IMR-90 (cell line): Measurements from ENCODE around the gene NXN. TPM values are rescaled to one million over a fixed set of nuclear protein-coding genes. Genes with fewer than 3 reads are reported as not detected.

Experiments
- ATAC-seq: fragments of 200-7000 bp; cut with Tn5 transposase; 2 replicates; pipeline ENCODE4 v1.9.1; 2020; ENCODE audit warnings: low read depth, mild to moderate bottlenecking, moderate library complexity
- BruUV-seq: library from RNA; stranded (reverse); fragments of 400-500 nt; replicated peaks from 2 replicates; lab custom pipeline; 2021; lab: Mats Ljungman, UMichigan
- CTCF ChIA-PET: fragments of 300-600 bp; formaldehyde crosslinking; extraction: SDS; loops from one replicate; lab custom pipeline; 2021; ENCODE audit warnings: antibody characterized with exemption; lab: Yijun Ruan, JAX
- POLR2A ChIA-PET: fragments of 300-600 bp; sonication (Branson Sonifier 250); formaldehyde crosslinking; loops from one replicate; lab custom pipeline; 2022; ENCODE audit warnings: antibody characterized with exemption; ENCODE audit not compliant: unreplicated experiment; lab: Charles Lee
- DNase-seq: peaks from one replicate; pipeline ENCODE4 v3.0.0; 2013
- H2AFZ ChIP-seq: replicated peaks from 2 replicates; pipeline ENCODE3; 2013; ENCODE audit warnings: low read length, mild to moderate bottlenecking; ENCODE audit not compliant: poor library complexity
- H2AK5ac ChIP-seq: 2 replicates; pipeline ENCODE4 v1.6.1; 2013; ENCODE audit warnings: low read depth, low read length, inconsistent platforms
- H2AK9ac ChIP-seq: replicated peaks from 2 replicates; pipeline ENCODE3; 2013; ENCODE audit warnings: mild to moderate bottlenecking, low read depth, low read length, moderate library complexity; ENCODE audit not compliant: poor library complexity
- H2BK120ac ChIP-seq: 2 replicates; pipeline ENCODE4 v1.6.1; 2013; ENCODE audit warnings: low read depth, low read length, inconsistent platforms
- H2BK15ac ChIP-seq: 3 replicates; pipeline ENCODE4 v1.6.1; 2013; ENCODE audit warnings: low read depth, low read length, inconsistent platforms
- H2BK20ac ChIP-seq: 2 replicates; pipeline ENCODE4 v1.6.1; 2013; ENCODE audit warnings: low read depth, mild to moderate bottlenecking, inconsistent platforms, low read length, moderate library complexity
- H2BK5ac ChIP-seq: 2 replicates; pipeline ENCODE4 v1.6.1; 2013; ENCODE audit warnings: mild to moderate bottlenecking, low read depth, low read length, inconsistent platforms; ENCODE audit not compliant: poor library complexity, severe bottlenecking
- H3K14ac ChIP-seq: replicated peaks from 2 replicates; pipeline ENCODE4 v1.6.1; 2013; ENCODE audit warnings: low read depth, low read length, inconsistent platforms
- H3K18ac ChIP-seq: 2 replicates; pipeline ENCODE4 v1.6.1; 2013; ENCODE audit warnings: low read depth, low read length, control low read depth
- H3K23ac ChIP-seq: 2 replicates; pipeline ENCODE4 v1.6.1; 2013; ENCODE audit warnings: low read depth, low read length, inconsistent platforms
- H3K27ac ChIP-seq: 2 replicates; pipeline ENCODE4 v1.5.1; 2013; ENCODE audit warnings: mild to moderate bottlenecking, control low read depth, low read length; ENCODE audit not compliant: insufficient read depth
- H3K27me3 ChIP-seq: 2 replicates; pipeline ENCODE4 v1.6.1; 2013; ENCODE audit warnings: low read length; ENCODE audit not compliant: control insufficient read depth, insufficient read depth
- H3K36me3 ChIP-seq: 2 replicates; pipeline ENCODE4 v1.6.1; 2013; ENCODE audit warnings: low read length, mixed read lengths; ENCODE audit not compliant: control insufficient read depth, insufficient read depth
- H3K4ac ChIP-seq: 2 replicates; pipeline ENCODE4 v1.6.1; 2013; ENCODE audit warnings: low read depth, low read length, inconsistent platforms
- H3K4me1 ChIP-seq: 2 replicates; pipeline ENCODE4 v1.6.1; 2013; ENCODE audit warnings: low read length, mixed read lengths; ENCODE audit not compliant: control insufficient read depth, insufficient read depth
- H3K4me2 ChIP-seq: 2 replicates; pipeline ENCODE4 v1.6.1; 2013; ENCODE audit warnings: low read depth, mild to moderate bottlenecking, control low read depth, low read length, moderate library complexity
- H3K4me3 ChIP-seq: 2 replicates; pipeline ENCODE4 v1.5.1; 2013; ENCODE audit warnings: low read depth, mild to moderate bottlenecking, control low read depth, low read length, moderate library complexity; ENCODE audit not compliant: insufficient read depth
- H3K56ac ChIP-seq: 2 replicates; pipeline ENCODE4 v1.6.1; 2013; ENCODE audit warnings: low read length, inconsistent platforms; ENCODE audit not compliant: insufficient read depth; ENCODE audit errors: extremely low read depth
- H3K79me1 ChIP-seq, 2 experiments: 2 replicates each; pipeline ENCODE4 v1.6.1; 2013; ENCODE audit warnings: low read length in 2 of 2, inconsistent platforms in 1 of 2, low read depth in 1 of 2
- H3K9ac ChIP-seq: 2 replicates; pipeline ENCODE4 v1.6.1; 2013; ENCODE audit warnings: low read depth, low read length, control low read depth
- H3K9me1 ChIP-seq: 2 replicates; pipeline ENCODE4 v1.6.1; 2013; ENCODE audit warnings: low read length, inconsistent platforms; ENCODE audit not compliant: insufficient read depth
- H3K9me3 ChIP-seq: 2 replicates; pipeline ENCODE4 v1.6.1; 2013; ENCODE audit warnings: low read length; ENCODE audit not compliant: control insufficient read depth, insufficient read depth
- H4K20me1 ChIP-seq: 2 replicates; pipeline ENCODE4 v1.6.1; 2013; ENCODE audit warnings: low read length, inconsistent platforms; ENCODE audit not compliant: insufficient read depth
- H4K5ac ChIP-seq: 2 replicates; pipeline ENCODE4 v1.6.1; 2013; ENCODE audit warnings: mild to moderate bottlenecking, low read depth, low read length, control low read depth
- H4K8ac ChIP-seq, 2 experiments: 2 replicates each; pipeline ENCODE4 v1.6.1; 2013; ENCODE audit warnings: low read depth in 2 of 2, low read length in 2 of 2, control low read depth in 1 of 2, inconsistent platforms in 1 of 2
- H4K91ac ChIP-seq: 2 replicates; pipeline ENCODE4 v1.6.1; 2013; ENCODE audit warnings: low read depth, low read length, inconsistent platforms; ENCODE audit not compliant: insufficient read depth
- BHLHE40 ChIP-seq: fragments of 150-350 bp; IDR thresholded peaks from 2 replicates; pipeline ENCODE4 v1.6.1; 2016; ENCODE audit warnings: mild to moderate bottlenecking, low read depth, low read length
- MAZ ChIP-seq: IDR thresholded peaks from 2 replicates; pipeline ENCODE4 v1.6.1; 2012; ENCODE audit warnings: low read depth, mild to moderate bottlenecking, low read length, improper control_type of control experiment, moderate library complexity, borderline replicate concordance
- NFE2L2 ChIP-seq: fragments of 150-350 bp; IDR thresholded peaks from 2 replicates; pipeline ENCODE4 v1.6.1; 2016; ENCODE audit warnings: low read depth, mild to moderate bottlenecking, low read length
- SMC3 ChIP-seq: fragments of 150-350 bp; IDR thresholded peaks from 2 replicates; pipeline ENCODE4 v1.6.1; 2016; ENCODE audit warnings: low read depth, mild to moderate bottlenecking, antibody characterized with exemption, low read length, moderate library complexity
- WGBS, 2 experiments: methylation state at CpG; one replicate each; pipeline versions ENCODE4 v1.1.5 to v1.1.7; 2013; ENCODE audit warnings: missing lambda C conversion rate in 2 of 2; ENCODE audit not compliant: insufficient read length in 1 of 2; ENCODE audit errors: extremely low coverage in 2 of 2; 5-methylcytosine and 5-hydroxymethylcytosine counted together
- dilution Hi-C: fragments of 300-500 bp; cut with HindIII; formaldehyde crosslinking; loops from one replicate; pipeline ENCODE4 v1.14.3; 2018; ENCODE audit warnings: low sequenced_read_pairs; ENCODE audit not compliant: unreplicated experiment
- in situ Hi-C: fragments of 300-500 bp; cut with MboI; formaldehyde crosslinking; loops from 3 replicates; pipeline ENCODE4 v1.14.3; 2019; ENCODE audit warnings: low sequenced_read_pairs, inconsistent platforms, mixed read lengths
- intact Hi-C: fragments of 100-400 bp; cut with micrococcal nuclease; formaldehyde crosslinking; loops from 2 replicates; pipeline ENCODE4 v1.10.0; 2022
- polyA plus RNA-seq, 3 experiments: library from polyadenylated mRNA; depleted of rRNA; stranded (reverse); fragments of >200 nt; gene quantifications; 2 replicates each; pipeline ENCODE4 v1.2.3, GENCODE V29; 2012; ENCODE audit warnings: low replicate concordance in 1 of 3
- total RNA-seq: library from RNA; depleted of rRNA; stranded (reverse); fragments of >200 nt; gene quantifications from 2 replicates; pipeline ENCODE4 v1.2.3, GENCODE V29; 2012

Gene NXN
- total and polyA plus RNA-seq, 2 of the 4 experiments (the other 2 are of a cell fraction): 52.5 to 116 TPM

DNA sequence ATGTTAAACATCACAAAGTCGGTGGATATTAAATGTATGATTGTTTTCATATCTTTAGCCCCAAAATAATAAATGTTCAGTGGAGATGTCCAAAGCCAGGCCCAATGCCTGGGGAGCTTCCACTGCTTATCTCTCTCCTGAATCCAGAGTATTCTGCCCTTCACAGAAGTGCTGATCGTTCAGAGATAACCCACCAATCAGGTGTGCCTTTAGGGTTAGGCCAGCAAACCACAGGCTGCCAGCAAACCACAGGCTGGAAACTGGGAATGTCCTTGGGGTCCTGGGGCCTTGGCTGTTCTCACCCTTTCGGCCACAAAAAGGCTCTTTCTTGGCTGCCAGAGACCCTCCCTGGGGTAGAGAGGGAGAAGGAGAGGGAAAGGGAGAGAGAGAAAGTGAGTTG is 33.9 kb downstream of the NXN start:
- H3K79me1 ChIP-seq: peaks cover 18 to 39% of the 10 kb centered on the region in 2 experiments
- POLR2A ChIA-PET: no interaction called here
- no peak overlapping the region for H3K23ac ChIP-seq
- no peak overlapping the region for H2AK9ac ChIP-seq
- H3K27ac ChIP-seq: no peak overlapping the region
- 100% methylated on average over 1 of the region's 3 CpGs; no CpG with 5 or more reads in 1 of the 2 experiments for WGBS, 2 experiments
- no peak overlapping the region for H2BK15ac ChIP-seq
- H4K5ac ChIP-seq: no peak overlapping the region
- no peak overlapping the region for H3K14ac ChIP-seq
- no peak overlapping the region for H4K91ac ChIP-seq
- peaks cover 3% of the 10 kb centered on the region for H3K9me1 ChIP-seq
- DNase-seq (no peak), ATAC-seq (no peak)
- no peak overlapping the region for H2AK5ac ChIP-seq
- no peak overlapping the region for H2BK5ac ChIP-seq
- no peak overlapping the region; the same call in 1 of the 2 replicates for H2BK20ac ChIP-seq
- peaks cover 11% of the 10 kb centered on the region for H3K36me3 ChIP-seq
- dilution Hi-C loops (no loop called here), in situ Hi-C loops (no loop called here), intact Hi-C loops (no loop called here)
- CTCF ChIA-PET: no interaction called here
- H3K4ac ChIP-seq: no peak overlapping the region
- H3K4me1 ChIP-seq: peaks cover 14% of the 10 kb centered on the region
- no peak overlapping the region for H3K18ac ChIP-seq
- H3K4me2 ChIP-seq: no peak overlapping the region
- BruUV-seq: no TSS peak
- no peak overlapping the region for H2BK120ac ChIP-seq
- H3K27me3 ChIP-seq: no peaks in the 10 kb centered on the region
- no peak overlapping the region for H4K8ac ChIP-seq
- no peaks in the 10 kb centered on the region for H3K9me3 ChIP-seq
- no peak overlapping the region for H2AFZ ChIP-seq
- H3K9ac ChIP-seq: no peak overlapping the region
- TF ChIP-seq SMC3 (no peak), MAZ (no peak), NFE2L2 (no peak), BHLHE40 (no peak)
- H4K20me1 ChIP-seq: peaks cover 22% of the 10 kb centered on the region; the same call in 1 of the 2 replicates
- no peak overlapping the region for H3K4me3 ChIP-seq
- H3K56ac ChIP-seq: no peak overlapping the region
